HG02571 (cell line): Measurements from ENCODE around the gene ARRDC3.
"Not testable (repeated sequence)": the region's sequence is repeated elsewhere in the genome, so short reads cannot be mapped to it uniquely, and the experiment has no call there.

ENCODE experiments used
- ATAC-seq: cut with Tn5 transposase; IDR thresholded peaks from one replicate; pipeline ENCODE4 v1.9.1; 2021; ENCODE audit warnings: mild to moderate bottlenecking, moderate library complexity; ENCODE audit not compliant: unreplicated experiment

The ARRDC3 gene, protein sequence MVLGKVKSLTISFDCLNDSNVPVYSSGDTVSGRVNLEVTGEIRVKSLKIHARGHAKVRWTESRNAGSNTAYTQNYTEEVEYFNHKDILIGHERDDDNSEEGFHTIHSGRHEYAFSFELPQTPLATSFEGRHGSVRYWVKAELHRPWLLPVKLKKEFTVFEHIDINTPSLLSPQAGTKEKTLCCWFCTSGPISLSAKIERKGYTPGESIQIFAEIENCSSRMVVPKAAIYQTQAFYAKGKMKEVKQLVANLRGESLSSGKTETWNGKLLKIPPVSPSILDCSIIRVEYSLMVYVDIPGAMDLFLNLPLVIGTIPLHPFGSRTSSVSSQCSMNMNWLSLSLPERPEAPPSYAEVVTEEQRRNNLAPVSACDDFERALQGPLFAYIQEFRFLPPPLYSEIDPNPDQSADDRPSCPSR

DNA sequence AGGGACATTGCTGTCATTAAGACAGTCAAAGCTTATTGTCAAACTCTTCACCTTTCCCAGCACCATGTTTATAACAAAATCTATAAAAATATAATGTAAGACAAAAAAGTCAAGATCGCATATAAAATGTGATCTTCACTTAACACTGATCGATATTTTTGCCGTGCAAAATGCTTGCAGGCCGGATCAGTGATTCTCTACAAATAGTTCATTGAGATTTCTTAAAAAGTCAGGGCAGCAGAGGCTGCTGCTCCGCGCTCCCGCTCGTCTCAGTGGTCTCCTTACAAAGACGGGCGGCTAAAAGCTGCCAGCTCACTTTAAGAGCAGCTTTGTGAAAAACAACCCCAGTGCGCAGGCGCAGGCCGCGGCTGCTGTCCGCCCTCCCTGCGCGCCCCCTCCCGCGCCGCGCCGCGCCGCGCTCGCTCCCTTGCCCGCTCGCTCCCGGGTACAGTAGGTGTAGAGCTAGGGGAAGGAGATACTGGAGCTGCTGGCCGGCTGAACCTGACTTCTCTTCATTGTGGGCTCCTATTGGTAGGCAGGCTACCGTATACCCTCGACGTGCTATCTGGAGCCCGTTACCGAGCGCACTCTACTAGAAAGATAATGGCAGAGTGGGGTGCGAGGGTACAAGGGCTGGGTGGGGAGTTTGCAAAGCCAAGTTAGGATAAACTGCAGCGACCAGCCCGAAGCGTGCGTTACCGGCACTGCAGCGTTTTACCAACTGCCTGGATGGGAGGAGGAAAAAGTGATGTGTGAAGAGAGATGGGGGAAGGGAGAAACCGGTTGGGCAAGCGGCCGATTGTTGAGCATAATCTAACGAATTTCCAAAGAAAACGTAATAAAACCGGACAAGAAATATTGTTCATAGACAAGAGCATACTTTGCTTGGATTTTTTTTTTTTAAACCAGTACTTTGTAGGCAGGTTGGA lies at the start of gene ARRDC3:
TSS of gene ARRDC3 (minus strand) at position 291 of the 929 bp plus-strand sequence. CDS start at position 66, 225 bp downstream.
- ATAC-seq: peak; percentile 49

DNA sequence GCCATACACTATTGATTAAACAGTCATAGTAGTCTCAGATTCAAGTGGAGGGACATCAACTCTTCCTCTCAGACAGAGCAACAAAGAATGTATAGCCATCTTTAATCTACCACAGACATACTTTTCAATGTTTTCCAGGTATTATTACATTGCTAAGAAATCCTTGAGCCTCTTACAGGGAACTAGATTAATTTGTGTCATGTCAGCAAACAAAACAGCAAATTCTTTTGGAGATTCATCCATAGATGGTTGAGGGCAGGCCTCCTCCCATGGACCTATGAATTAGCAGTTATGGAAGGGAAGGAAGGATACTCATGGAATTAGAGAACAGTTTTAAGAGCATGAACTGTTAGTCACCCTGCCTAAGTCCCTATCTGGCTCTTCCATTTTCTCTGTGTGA lies 47.8 kb upstream of the ARRDC3 start:
- no peak for ATAC-seq

DNA sequence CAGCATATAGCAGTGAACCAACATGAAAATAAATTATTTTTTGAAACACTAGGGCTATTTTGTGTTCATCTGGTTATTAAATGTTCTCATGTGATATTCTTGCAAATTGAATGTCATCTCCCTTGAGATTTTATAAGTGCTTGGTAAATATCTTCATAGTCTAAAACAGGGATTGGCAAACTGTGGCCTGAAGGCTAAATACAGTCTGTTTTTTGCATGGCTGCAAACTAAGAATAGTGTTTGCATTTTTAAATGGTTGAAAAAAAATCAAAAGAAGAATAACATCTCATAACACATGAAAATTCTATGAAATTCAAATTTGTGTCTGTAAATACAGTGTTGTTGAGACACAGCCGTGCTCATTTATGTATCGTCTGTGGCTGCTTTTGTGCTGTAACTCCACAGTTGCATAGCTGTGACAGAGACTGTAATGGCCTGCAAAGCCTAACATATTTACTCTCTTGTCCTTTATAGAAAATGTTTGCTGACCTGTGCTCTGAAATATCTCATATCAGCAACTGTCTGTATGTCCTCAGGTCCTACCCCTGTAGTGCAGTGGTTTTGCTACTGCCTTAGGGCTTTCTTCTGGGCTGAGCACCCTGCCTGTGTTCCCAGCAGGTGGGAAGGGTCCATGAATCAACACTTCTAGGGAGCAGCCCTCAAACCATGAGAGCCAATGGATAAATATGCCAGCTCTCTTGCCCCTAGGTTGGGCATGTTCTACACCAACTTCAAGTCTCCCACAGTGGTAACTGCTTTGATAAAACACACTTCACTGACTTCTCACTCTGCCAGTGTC lies 41.7 kb upstream of the ARRDC3 start:
- no peak for ATAC-seq

DNA sequence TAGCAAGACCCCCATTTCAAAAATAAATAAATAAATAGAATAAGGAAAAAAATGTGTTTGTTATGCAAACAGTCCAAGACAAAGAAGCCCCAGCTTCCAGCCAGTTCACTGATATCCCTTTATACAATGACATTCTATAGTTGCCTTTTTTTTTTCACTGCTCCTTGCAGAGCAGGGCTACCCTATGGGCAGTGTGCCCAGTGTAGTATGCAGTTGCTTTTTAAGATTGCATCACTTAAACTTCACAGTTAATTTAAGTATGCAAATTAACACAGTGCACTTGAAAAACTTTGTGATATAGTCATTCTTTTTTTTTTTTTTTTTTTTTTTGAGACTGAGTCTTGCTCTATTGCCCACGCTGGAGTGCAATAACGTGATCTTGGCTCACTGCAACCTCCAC lies 40.8 kb upstream of the ARRDC3 start:
- no peak for ATAC-seq

DNA sequence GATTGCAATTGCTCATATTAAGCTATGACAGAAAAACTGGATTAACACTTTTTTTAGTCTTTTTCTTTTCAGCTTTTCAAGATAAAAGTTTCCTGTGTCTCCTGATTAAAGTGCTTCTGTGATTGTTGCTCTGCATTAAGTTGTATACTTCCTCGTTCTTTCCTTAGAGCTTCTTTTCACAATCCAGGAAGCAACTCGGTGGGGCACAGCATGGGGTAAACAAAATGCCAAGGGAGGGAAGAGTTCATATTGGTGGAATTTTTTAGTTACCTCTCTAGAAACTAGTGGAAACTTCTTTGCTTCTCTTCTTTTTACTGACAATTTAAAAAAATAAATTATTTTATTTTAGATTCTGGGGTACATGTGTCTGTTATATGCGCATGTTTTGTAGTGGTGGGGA lies 37.8 kb upstream of the ARRDC3 start:
- ATAC-seq: no peak

DNA sequence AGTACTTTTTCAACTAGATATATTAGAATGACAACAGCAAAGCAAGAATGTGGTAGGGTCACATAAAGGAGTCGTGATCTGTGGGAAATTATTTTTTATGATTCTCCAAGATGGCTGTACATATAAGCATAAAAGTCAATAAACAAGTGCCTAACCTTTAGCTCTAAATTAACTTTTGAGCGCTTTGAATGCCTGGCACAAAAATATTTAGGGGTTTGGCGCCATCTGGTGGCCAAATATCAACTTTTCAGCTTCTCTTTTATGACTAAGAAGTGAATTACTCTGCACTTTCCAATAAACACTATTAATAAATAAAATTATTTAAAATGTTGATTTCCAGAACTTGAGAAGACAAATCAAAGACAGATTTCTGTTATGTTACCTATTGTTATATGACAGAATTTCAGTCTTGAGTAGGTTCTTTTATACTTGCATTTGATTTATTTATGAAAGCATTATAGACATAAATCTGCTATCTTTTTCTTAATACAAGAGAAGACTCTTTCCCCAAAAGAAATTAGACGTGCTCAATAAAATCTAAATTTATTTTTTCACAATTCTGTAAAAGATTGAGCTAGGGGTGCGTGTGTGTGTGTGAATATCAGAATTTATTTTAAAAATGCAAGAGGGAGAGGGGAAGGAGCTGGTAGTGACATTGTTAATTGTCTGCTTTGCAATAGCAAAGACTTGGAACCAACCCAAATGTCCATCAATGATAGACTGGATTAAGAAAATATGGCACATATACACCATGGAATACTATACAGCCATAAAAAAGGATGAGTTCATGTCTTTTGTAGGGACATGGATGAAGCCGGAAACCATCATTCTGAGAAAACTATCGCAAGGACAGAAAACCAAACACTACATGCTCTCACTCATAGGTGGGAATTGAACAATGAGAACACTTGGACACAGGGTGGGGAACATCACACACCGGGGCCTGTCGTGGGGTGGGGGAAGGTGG lies 36.7 kb upstream of the ARRDC3 start:
- ATAC-seq: no peak

DNA sequence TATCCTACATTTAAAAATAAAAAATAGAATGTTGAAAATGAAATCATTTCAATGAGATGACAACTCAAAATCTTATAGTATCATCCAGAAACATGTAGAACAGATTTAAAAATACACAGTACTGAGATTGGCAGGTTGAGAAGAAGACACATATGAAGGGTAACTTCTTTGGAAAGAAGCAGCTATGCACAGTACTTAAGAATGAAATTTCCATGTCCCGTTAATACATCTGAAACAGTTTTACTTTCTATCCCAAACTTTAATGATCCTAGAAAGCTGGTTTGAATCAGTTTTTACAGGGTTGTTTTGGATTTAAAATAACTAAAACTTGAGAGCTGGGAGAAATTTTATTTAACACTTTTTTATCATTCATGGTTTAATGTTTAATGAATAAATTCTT lies 36.0 kb upstream of the ARRDC3 start:
- no peak for ATAC-seq

DNA sequence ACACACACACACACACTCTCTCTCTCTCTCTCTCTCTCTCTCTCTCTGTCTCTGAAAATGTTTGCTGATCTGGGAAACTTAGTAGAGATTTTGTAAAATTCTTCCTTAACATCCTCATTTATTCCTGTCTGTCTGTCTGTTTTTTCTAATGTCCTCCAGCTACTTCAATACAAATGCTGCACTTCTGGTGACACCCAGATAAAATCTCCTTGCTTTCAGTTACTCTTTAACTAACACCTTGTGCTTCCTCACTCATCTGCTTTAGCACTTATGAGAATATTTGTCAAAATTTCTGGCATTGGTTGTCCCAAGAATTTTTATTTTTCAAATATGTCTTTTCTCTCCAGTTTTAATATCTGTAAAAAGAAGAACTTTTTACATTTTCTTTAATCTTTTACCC lies 35.0 kb upstream of the ARRDC3 start:
- no peak for ATAC-seq

DNA sequence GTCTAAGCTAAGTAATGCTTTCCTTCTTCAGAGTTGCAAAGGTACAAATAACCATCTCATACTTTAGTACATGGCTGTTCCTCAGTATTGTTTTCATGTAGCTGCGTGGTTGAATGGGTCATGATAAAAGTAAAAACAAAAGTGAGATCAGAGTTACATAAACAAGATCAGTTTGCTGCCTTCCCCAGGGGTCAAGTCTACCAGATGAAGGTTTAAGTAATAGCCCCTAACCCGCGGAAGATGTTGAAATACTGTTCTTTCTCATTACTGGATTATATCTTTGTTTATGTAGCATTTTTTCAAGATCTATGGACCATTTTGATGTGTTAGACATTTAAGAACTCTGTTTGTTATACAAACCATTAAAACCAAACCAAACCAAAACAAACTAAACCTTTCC lies 34.1 kb upstream of the ARRDC3 start:
- ATAC-seq: no peak

DNA sequence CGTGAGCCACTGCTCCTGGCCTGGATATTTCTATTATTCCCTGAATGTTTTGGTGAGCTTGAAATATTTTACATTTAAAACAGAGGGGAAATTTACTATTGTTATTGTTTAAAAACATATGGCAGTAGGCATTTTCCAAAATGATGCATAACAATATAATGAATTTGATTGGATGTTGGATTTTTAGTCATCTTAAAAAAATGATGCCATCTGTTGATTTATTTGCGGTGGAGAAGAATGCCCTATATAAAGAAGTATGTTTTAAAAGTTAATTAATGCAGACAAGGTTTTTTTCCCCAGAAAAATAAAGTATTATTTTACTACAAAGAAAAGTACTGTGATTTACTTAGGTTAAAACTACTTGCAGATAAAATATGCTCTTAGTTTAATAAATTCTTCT lies 33.4 kb upstream of the ARRDC3 start:
- ATAC-seq: no peak

DNA sequence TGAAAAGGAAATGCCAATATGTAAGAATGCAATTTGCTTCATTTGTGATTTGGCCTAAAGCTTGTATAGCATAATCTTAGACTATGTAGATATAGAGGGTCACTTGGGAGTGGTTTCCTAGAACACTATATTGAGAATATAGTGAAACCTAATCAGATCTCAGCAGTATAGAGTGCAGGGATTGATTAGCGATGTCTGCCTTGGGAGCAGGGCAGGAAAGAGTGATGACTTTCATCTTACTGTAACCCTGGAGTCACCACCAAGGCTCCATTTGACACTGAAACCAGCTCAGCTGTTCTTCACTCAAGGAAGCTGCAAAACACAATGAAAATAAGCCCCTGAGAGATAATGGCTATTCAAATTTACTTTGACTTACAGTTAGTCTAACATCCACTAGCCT lies 26.2 kb upstream of the ARRDC3 start:
- no peak for ATAC-seq

DNA sequence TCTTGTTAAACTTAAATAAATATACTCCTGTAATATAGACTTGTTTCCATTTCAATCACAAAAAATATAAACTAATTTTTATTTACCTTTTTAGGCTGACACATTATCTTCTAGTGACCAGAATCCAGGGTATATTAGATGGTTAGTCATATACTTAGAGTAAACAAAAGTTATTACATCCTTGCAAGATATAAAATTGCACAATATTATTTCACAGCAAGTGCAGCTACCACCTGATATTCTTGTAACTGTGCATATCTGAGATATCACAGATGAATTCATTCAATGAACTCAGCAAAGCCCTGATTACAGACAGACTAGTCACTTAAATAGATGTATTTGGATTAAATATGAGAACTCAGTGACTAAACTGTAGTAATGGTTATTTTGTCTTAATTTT lies 25.6 kb upstream of the ARRDC3 start:
- no peak for ATAC-seq

DNA sequence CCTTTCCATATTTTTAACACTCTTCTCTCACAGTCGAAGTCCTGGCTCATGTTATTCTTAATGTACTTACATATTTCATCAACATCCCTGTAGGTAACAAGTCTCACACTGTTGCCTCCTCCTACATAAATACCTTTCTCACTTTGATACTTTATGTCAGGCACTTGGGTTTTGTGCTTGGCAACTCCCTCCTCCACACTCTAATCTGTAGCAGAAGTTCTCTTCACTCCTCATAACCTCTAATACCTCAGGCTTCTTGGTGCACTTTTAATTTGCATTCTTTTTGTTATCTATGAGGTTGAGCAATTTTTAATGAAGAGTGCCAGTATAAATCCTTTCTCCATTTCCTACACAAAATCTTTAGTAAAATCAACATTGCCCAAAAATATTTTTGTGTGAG lies 24.1 kb upstream of the ARRDC3 start:
- no peak for ATAC-seq

DNA sequence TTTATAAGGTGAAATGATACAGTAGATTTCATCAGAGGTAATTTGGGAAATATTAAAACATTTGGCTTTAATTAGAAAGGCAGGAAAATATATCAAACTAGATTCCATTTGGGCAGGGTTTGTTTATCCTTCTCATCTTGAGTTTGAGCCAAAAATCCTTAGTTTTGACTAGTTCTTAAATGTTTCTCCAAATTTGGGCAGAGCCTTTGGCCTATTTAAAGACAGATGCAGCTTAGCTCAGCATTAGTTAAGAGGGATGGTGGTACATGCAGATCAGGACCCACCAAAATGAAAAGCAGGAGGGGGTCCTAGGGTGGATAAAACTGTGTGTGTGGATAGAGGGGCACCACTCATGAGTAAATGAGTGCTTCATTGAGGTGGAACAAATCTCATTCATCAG lies 20.3 kb upstream of the ARRDC3 start:
- no peak for ATAC-seq

DNA sequence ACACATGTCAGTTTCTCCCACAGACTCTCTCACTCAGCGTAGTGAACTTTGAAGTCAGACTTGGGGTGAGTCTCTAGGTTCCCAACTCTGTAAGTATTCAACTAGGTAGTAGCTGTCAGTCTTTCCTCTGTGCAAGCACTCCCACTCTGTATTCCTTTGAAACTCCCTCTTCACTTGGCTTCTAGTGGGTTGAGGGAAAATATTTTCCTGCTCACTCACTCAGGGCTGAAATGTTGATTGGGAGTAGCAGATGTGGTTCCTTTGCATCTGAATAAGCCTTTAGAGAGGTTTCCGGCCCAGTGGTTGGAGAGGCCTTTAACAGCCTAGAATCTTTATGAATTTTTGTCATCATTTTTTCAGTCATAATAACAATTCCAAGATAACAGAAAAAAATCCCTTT lies 18.1 kb upstream of the ARRDC3 start:
- no peak for ATAC-seq

DNA sequence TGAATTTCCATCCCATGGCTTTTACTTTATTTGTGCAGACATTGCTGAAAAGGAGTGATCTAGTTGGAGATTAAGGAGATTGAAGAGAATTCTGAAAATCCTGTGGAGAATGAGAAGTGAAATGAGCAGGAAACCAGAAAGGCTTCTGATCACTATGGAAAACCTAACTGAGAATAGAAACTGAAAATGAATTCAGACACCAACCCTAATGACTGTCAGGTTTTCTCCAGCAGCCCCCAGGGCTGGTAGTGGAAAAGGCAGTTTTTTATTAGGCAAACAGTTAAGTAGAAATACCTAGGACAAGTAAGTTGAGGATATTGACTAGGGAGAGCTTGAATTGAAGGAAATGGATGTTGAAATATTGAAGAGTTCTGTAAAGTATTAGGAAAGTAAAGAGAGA lies 14.7 kb upstream of the ARRDC3 start:
- ATAC-seq: no peak

DNA sequence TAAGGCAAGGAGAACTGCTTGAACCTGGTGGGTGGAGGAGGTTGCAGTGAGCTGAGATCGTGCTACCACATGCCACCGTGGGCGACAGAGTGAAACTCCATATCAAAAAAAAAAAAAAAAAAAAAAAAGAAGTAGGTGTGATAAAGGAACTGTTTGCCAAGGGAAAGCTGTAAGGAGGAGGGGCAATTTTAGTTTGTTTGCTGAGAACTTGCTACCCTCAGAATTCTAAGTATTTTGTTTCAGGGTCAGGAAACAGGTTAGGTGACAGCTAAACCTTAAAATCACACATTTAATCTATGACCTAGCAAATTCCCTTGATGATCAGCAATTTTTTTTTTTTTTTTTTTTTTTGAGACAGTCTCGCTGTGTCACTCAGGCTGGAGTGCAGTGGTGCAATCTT lies 7.2 kb upstream of the ARRDC3 start:
- ATAC-seq: no peak

DNA sequence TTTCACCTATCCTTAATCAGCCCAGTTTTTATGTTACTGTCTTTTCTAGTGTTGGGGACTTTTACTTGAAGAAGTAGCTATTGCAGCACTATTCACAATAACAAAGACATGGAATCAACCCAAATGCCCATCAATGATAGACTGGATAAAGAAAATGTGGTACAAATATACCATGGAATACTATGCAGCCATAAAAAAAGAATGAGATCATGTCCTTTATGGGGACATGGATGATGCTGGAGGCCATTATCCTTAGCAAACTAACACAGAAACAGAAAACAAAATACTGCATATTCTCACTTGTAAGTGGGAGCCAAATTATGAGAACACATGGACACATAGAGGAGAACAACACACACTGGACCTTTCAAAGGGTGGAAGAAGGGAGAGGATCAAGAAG lies 6.4 kb upstream of the ARRDC3 start:
- ATAC-seq: not testable (repeated sequence)

DNA sequence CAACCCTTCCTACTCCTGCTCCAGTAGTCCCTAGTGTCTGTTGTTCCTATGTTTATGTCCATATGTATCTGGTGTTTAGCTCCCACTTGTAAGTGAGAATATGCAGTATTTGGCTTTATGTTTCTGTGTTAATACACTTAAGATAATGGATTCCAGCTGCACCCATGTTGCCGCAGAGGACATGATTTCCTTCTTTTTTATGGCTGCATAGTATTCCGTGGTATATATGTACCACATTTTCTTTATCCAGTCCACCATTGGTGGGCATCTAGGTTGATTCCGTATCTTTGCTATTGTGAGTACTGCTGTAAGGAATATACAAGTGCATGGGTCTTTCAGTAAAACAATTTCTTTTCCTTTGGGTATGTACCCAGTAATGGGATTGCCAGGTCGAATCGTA lies 5.2 kb upstream of the ARRDC3 start:
- no peak for ATAC-seq

DNA sequence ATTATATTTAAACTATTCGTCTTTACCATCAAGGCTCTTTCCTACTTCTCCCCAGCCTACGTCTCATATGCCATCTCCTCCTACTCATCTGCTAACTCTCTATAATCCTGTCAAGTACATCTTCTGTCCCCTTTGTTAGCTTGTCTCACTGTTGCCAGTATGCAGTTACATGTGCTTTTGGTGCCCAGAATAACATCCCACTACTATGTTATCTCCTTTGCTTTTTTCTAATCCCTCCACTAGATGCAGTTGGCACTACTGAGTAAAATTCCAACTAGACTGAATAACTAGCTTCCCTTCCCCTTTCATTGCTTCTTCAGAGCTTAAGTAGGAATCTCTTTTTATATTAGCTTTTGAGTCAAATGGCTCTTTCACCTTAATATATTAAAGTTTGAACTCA lies 3.0 kb upstream of the ARRDC3 start:
- no peak for ATAC-seq
